Endothelial cell (in vitro differentiated cells): ENCODE measurements around the gene C9orf78. TPM values are rescaled to one million over a fixed set of nuclear protein-coding genes. Genes with fewer than 3 reads are reported as not detected.

Experiments used
- DNase-seq: peaks from one replicate; pipeline ENCODE4 v3.0.0; 2021; ENCODE audit warnings: low spot score
- H3K27ac Mint-ChIP-seq: one replicate; pipeline ENCODE4 v1.8.0; 2021; ENCODE audit warnings: mixed read lengths, inconsistent platforms; ENCODE audit not compliant: unreplicated experiment
- H3K27me3 Mint-ChIP-seq: one replicate; pipeline ENCODE4 v1.8.0; 2021; ENCODE audit warnings: mild to moderate bottlenecking, moderate library complexity, mixed read lengths, inconsistent platforms; ENCODE audit not compliant: unreplicated experiment
- H3K36me3 Mint-ChIP-seq: one replicate; pipeline ENCODE4 v1.8.0; 2021; ENCODE audit warnings: mild to moderate bottlenecking, low read depth, mixed read lengths, inconsistent platforms; ENCODE audit not compliant: unreplicated experiment
- H3K4me1 Mint-ChIP-seq: one replicate; pipeline ENCODE4 v1.8.0; 2021; ENCODE audit warnings: mild to moderate bottlenecking, mixed read lengths, inconsistent platforms; ENCODE audit not compliant: unreplicated experiment
- H3K4me3 Mint-ChIP-seq: one replicate; pipeline ENCODE4 v1.8.0; 2021; ENCODE audit warnings: mild to moderate bottlenecking, mixed read lengths, inconsistent platforms; ENCODE audit not compliant: unreplicated experiment
- H3K9me3 Mint-ChIP-seq: one replicate; pipeline ENCODE4 v1.8.0; 2021; ENCODE audit warnings: mixed read lengths, inconsistent platforms; ENCODE audit not compliant: unreplicated experiment
- total RNA-seq: library from RNA; stranded (reverse); fragmentation: NEBNext Ultra II Directional; extraction: Animal tissue kit (Norgen Biotek cat#: 25700); gene quantifications from one replicate; pipeline ENCODE4 v1.2.1, GENCODE V29; 2021; ENCODE audit not compliant: unreplicated experiment
- TF ChIP-seq, protein P1 (sequence below): fragments of 200-600 bp; sonication (generic); IDR thresholded peaks from one replicate; pipeline ENCODE4 v1.5.0; 2021; ENCODE audit warnings: antibody characterized with exemption; ENCODE audit not compliant: unreplicated experiment

C9orf78 gene
- total RNA-seq, 1 donor from 2014 or later, result 29.1 TPM

DNA sequence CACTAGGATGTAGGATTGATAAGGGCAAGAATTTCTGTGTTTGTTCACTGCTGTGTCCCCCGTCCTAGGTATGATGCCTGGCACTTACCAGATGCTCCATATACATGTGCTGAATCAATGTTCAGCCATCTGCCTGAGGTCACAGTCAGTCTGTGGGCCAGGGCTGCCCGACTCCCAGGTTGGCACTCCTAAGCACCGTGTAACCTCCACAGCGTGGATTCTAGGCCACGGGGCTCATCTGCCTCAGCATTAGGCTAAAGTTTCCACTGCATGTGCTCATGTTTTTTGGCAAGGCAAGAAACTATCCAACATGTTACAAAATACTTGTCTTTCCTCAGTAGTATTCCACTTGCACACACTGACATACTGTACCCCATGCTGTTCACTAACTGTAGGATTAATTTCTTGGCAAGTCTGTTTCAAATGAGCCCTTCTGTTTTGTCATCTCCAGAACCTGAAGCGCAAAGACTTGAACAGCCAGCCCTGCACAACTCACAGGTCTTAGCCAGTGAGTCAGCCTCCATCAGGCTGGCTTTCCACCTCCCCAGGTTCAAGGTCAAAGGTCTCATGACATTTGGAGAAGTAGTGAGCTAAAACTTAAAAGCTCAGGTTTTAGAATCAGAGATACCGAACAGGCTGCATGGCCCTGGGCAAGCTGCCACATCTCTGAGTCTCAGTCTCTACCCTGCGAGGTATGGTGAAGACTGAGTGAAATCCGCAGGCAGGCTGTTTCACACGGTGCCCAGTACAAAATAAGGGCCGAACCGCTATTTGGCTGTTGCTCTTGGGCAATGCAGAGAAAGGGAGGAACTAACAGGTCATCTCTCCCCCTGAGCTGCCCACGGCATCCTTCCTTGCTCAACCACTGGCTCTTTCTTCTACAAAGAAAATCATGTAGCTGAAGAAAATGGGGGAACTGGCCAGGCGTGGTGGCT, 18.3 kb downstream of the C9orf78 start:
- Mint-ChIP-seq H3K27ac (no peak overlapping the region), H3K4me1 (peaks cover 14% of the 10 kb centered on the region), H3K36me3 (peaks cover 46% of the 10 kb centered on the region), H3K9me3 (no peaks in the 10 kb centered on the region), H3K27me3 (peaks cover 5% of the 10 kb centered on the region), H3K4me3 (peak overlapping the region; percentile 48)
- no peak for DNase-seq
- TF ChIP-seq, protein P1, sequence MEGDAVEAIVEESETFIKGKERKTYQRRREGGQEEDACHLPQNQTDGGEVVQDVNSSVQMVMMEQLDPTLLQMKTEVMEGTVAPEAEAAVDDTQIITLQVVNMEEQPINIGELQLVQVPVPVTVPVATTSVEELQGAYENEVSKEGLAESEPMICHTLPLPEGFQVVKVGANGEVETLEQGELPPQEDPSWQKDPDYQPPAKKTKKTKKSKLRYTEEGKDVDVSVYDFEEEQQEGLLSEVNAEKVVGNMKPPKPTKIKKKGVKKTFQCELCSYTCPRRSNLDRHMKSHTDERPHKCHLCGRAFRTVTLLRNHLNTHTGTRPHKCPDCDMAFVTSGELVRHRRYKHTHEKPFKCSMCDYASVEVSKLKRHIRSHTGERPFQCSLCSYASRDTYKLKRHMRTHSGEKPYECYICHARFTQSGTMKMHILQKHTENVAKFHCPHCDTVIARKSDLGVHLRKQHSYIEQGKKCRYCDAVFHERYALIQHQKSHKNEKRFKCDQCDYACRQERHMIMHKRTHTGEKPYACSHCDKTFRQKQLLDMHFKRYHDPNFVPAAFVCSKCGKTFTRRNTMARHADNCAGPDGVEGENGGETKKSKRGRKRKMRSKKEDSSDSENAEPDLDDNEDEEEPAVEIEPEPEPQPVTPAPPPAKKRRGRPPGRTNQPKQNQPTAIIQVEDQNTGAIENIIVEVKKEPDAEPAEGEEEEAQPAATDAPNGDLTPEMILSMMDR, result no peak

DNA sequence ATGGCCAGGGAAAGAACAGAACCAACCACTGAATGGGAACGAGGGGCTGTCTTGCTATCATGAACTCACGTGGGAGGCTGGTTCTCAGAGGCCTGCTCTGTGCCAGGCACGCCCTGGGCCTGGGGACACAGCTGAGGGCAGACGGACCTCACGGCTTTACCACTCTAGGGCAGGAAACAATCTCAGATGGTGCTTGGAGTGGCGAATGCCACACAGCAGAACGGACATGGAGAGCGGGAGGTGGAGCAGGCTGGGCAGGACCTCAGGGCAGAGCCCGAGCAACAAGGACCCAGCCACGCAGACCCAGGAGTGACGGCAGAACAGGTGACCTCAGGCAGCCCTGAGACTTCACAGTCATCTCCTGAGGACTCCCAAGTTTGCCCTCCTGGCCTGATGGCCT, 19.8 kb downstream of the C9orf78 start:
- H3K27me3 Mint-ChIP-seq, result peaks cover 5% of the 10 kb centered on the region
- H3K27ac Mint-ChIP-seq, result no peak overlapping the region
- peaks cover 52% of the 10 kb centered on the region for H3K36me3 Mint-ChIP-seq
- TF ChIP-seq, protein P1, result no peak
- peaks cover 14% of the 10 kb centered on the region for H3K4me1 Mint-ChIP-seq
- no peak for DNase-seq
- H3K4me3 Mint-ChIP-seq, result peak overlapping the region; percentile 63
- H3K9me3 Mint-ChIP-seq, result no peaks in the 10 kb centered on the region

DNA sequence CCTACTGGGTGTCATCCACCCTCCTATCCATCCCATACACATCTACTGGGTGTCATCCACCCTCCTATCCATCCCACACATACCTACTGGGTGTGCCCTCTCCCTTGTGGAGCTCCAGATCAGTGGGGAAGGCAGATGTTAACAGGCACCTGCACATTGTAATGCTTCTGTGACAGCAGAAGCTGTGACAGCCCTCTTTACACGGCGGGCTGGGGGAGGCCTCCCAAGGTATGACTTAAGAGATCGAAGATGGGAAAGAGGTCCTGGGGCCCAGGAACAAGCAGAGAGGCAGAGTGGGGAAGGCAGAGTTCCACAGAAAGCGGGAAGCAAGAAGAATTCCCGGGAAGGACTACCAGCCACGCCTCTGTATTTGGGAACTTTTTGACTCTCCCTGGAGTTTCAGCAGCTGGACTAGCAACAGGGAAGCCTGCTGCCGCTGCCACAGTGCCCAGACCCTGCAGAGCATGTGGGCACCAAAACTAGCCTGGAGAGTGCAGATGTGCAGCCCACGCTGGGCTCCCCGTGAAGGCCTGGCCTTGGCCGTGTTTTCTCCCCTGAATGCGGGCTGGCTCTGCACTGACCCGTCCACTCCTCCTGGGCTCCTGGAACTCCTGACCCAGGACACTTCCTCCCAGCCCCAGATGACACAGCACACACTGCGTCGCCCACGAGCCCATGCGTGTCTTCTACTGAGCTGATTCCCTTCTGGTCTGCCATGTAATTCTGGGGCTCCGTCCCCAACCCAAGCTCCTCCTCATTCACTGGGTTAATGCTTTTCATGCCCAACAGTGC, 20.4 kb downstream of the C9orf78 start:
- Mint-ChIP-seq H3K9me3 (no peaks in the 10 kb centered on the region), H3K4me1 (peaks cover 14% of the 10 kb centered on the region), H3K27ac (no peak overlapping the region), H3K27me3 (peaks cover 5% of the 10 kb centered on the region), H3K4me3 (no peak overlapping the region), H3K36me3 (peaks cover 52% of the 10 kb centered on the region)
- DNase-seq, result no peak
- TF ChIP-seq, protein P1, result no peak

DNA sequence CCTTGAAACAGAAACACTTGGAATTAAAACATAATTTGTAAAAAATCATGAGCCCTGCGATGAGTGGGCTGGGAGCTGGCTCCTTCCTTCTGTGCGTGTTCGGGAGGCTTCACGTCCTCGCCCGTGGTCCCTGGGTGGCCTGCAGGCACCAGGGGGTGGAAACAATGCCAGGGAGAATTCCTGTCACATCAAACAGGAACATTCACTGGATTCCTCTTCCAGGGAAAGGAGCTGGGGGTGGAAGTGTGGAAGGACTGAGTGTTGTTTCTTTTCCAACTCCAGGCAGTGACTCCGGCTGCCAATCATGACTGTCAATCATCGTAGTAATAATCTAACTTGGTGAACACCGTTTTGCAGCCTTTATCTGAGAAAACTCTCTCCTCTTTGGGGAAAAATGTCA, 21.4 kb downstream of the C9orf78 start:
- no peaks in the 10 kb centered on the region for H3K9me3 Mint-ChIP-seq
- TF ChIP-seq, protein P1, result no peak
- peaks cover 5% of the 10 kb centered on the region for H3K27me3 Mint-ChIP-seq
- peak overlapping the region; percentile 57 for H3K4me3 Mint-ChIP-seq
- peaks cover 14% of the 10 kb centered on the region for H3K4me1 Mint-ChIP-seq
- H3K36me3 Mint-ChIP-seq, result peaks cover 52% of the 10 kb centered on the region
- H3K27ac Mint-ChIP-seq, result no peak overlapping the region
- DNase-seq, result no peak
